Activated naive CD4-positive, alpha-beta T cell (primary cell): ENCODE measurements around the gene ATP8B2.
"Not testable (repeated sequence)": the region's sequence is repeated elsewhere in the genome, so short reads cannot be mapped to it uniquely, and the experiment has no call there.

Experiments
- DNase-seq, 4 experiments: peaks; one replicate each; lab custom pipeline; 2025; lab: John Stamatoyannopoulos, UW

The ATP8B2 gene

GRCh38 chr1:154324669-154325582 lies at the start of gene ATP8B2:
ATP8B2 (plus strand) TSS chr1:154325525; CDS start chr1:154328142, 2,617 bp downstream.
- DNase-seq: peak; percentile 48 to 69 (median 62)

GRCh38 chr1:154276797-154277196 lies 48.5 kb upstream of the ATP8B2 start:
- DNase-seq: peak in 1 of 4 experiments; percentile 17

- DNase-seq: not testable (repeated sequence)
These were observed 37.7 kb upstream of the ATP8B2 start for GRCh38 chr1:154287591-154287990.

- DNase-seq: no peak
These were observed 36.7 kb upstream of the ATP8B2 start for GRCh38 chr1:154288661-154289060.

- DNase-seq: no peak
These were observed 34.4 kb upstream of the ATP8B2 start for GRCh38 chr1:154290921-154291320.

- no peak for DNase-seq
These were observed 29.7 kb upstream of the ATP8B2 start for GRCh38 chr1:154295408-154296235.

- no peak for DNase-seq
These were observed 23.7 kb upstream of the ATP8B2 start for GRCh38 chr1:154301582-154301981.

GRCh38 chr1:154304664-154305337 lies 20.5 kb upstream of the ATP8B2 start:
- no peak for DNase-seq

GRCh38 chr1:154306151-154306550 lies 19.2 kb upstream of the ATP8B2 start:
- no peak for DNase-seq

GRCh38 chr1:154307670-154308270 lies 17.6 kb upstream of the ATP8B2 start:
- not testable (repeated sequence) for DNase-seq

GRCh38 chr1:154309136-154309535 lies 16.2 kb upstream of the ATP8B2 start:
- DNase-seq: not testable (repeated sequence)

GRCh38 chr1:154312229-154313065 lies 12.9 kb upstream of the ATP8B2 start:
- DNase-seq: not testable (repeated sequence)

GRCh38 chr1:154313066-154313356 lies 12.3 kb upstream of the ATP8B2 start:
- no peak for DNase-seq

- not testable (repeated sequence) for DNase-seq
These were observed 11.1 kb upstream of the ATP8B2 start for GRCh38 chr1:154314226-154314625.

- DNase-seq: no peak
These were observed 8.6 kb upstream of the ATP8B2 start for GRCh38 chr1:154316704-154317103.

GRCh38 chr1:154318386-154318785 lies 6.9 kb upstream of the ATP8B2 start:
- no peak for DNase-seq

- DNase-seq: no peak
These were observed 4.3 kb upstream of the ATP8B2 start, which contains the start of gene AQP10 for GRCh38 chr1:154320882-154321608. AQP10 (plus strand) TSS chr1:154321093; CDS start chr1:154321156, 63 bp downstream.

GRCh38 chr1:154321609-154321934 lies 3.8 kb upstream of the ATP8B2 start:
- not testable (repeated sequence) for DNase-seq

- DNase-seq: no peak
These were observed 1.8 kb upstream of the ATP8B2 start for GRCh38 chr1:154323493-154323892.

- DNase-seq: no peak
These were observed 1.1 kb upstream of the ATP8B2 start for GRCh38 chr1:154324241-154324640.
